GM19239 (cell line): ENCODE results near the gene EPHA6.

Experiments used
- DNase-seq: peaks from one replicate; pipeline ENCODE4 v3.0.0; 2011; ENCODE audit warnings: low spot score; ENCODE audit not compliant: insufficient read length
- FAIRE-seq: peaks from 2 replicates; lab custom pipeline; 2011; peaks lifted over from hg19 to GRCh38; lab: Jason Lieb, UNC

The EPHA6 gene

GRCh38 chr3:97738761-97739160, 924.4 kb downstream of the EPHA6 start:
- FAIRE-seq (no peak), DNase-seq (no peak)

- DNase-seq (no peak), FAIRE-seq (peak; percentile 23)
Measured at GRCh38 chr3:97742036-97742435, 927.6 kb downstream of the EPHA6 start.

GRCh38 chr3:97744289-97744688, 929.9 kb downstream of the EPHA6 start:
- FAIRE-seq = no peak
- DNase-seq = no peak

- DNase-seq (no peak), FAIRE-seq (no peak)
Measured at GRCh38 chr3:97763586-97764406, 949.4 kb downstream of the EPHA6 start.

- DNase-seq (peak; percentile 33), FAIRE-seq (peak; percentile 98)
Measured at GRCh38 chr3:97764407-97765238, 950.2 kb downstream of the EPHA6 start, which contains the start of gene ARL6. Gene ARL6, plus strand, starts transcription at chr3:97764758. Its CDS starts 3,350 bp downstream, at chr3:97768108.

GRCh38 chr3:97765336-97765735, 950.9 kb downstream of the EPHA6 start:
- no peak for FAIRE-seq
- no peak for DNase-seq

- no peak for DNase-seq
- no peak for FAIRE-seq
Measured at GRCh38 chr3:97772926-97773325, 958.5 kb downstream of the EPHA6 start.

GRCh38 chr3:97778152-97778551, 963.8 kb downstream of the EPHA6 start:
- DNase-seq (no peak), FAIRE-seq (no peak)

GRCh38 chr3:97793420-97794019, 979.1 kb downstream of the EPHA6 start:
- FAIRE-seq (peak; percentile 78), DNase-seq (peak; percentile 9)

GRCh38 chr3:97795951-97796350, 981.6 kb downstream of the EPHA6 start:
- FAIRE-seq (no peak), DNase-seq (no peak)
